ENCODE measurements around the gene ORAI2. TPM values are rescaled to one million over a fixed set of nuclear protein-coding genes. Genes with fewer than 3 reads are reported as not detected.

The ORAI2 gene
- polyA plus RNA-seq, 1 donor (not counting 4 experiments of a cell fraction or from before 2014, with no cell fraction given), result 2.0 TPM

- Histone ChIP-seq H3K79me2 (ENCODE audit: control insufficient read depth, insufficient read depth, low read length) (peaks cover 13% of the 10 kb centered on the region), H3K27ac (ENCODE audit: control insufficient read depth, insufficient read depth, low read length) (peak overlapping the region; percentile 88), H3K36me3 (ENCODE audit: control insufficient read depth in 2 of 2, extremely low read depth in 1 of 2, insufficient read depth in 2 of 2, low read length in 2 of 2) (peaks cover 12 to 17% of the 10 kb centered on the region in 2 experiments), H4K20me1 (ENCODE audit: control insufficient read depth, extremely low read depth, insufficient read depth, low read length) (no peaks in the 10 kb centered on the region), H3K4me1 (ENCODE audit: control insufficient read depth, extremely low read depth, insufficient read depth, low read length) (peaks cover 8% of the 10 kb centered on the region), H2AFZ (ENCODE audit: control insufficient read depth, low read length) (peak overlapping the region; percentile 88), H3K4me3 (ENCODE audit: control insufficient read depth in 2 of 3, extremely low read depth in 1 of 3, insufficient read depth in 2 of 3, low read depth in 1 of 3, low read length in 3 of 3) (peak overlapping the region; percentile 83 to 96 (median 84)), H3K9ac (ENCODE audit: control insufficient read depth, extremely low read depth, insufficient read depth, low read length) (peak overlapping the region; percentile 95), H3K4me2 (ENCODE audit: control insufficient read depth, extremely low read depth, insufficient read depth, low read depth, low read length) (peak overlapping the region; percentile 66), H3K9me1 (ENCODE audit: control insufficient read depth, extremely low read depth, insufficient read depth, low read length) (no peaks in the 10 kb centered on the region), H3K9me3 (ENCODE audit: control insufficient read depth, low read depth, low read length) (no peaks in the 10 kb centered on the region), H3K27me3 (ENCODE audit: control insufficient read depth, extremely low read depth, insufficient read depth, low read length) (no peaks in the 10 kb centered on the region)
- dilution Hi-C loops (cut with MboI; ENCODE audit: extremely low pct_ligation_motif_present, low sequenced_read_pairs), result no loop called here
- DNase-seq (ENCODE audit: low read depth, low spot score) (no peak), FAIRE-seq (no peak)
- TF ChIP-seq EZH2 (IDR thresholded peaks at IDR 0.05; ENCODE audit: low read length), result no peak
- TF ChIP-seq, protein P1, sequence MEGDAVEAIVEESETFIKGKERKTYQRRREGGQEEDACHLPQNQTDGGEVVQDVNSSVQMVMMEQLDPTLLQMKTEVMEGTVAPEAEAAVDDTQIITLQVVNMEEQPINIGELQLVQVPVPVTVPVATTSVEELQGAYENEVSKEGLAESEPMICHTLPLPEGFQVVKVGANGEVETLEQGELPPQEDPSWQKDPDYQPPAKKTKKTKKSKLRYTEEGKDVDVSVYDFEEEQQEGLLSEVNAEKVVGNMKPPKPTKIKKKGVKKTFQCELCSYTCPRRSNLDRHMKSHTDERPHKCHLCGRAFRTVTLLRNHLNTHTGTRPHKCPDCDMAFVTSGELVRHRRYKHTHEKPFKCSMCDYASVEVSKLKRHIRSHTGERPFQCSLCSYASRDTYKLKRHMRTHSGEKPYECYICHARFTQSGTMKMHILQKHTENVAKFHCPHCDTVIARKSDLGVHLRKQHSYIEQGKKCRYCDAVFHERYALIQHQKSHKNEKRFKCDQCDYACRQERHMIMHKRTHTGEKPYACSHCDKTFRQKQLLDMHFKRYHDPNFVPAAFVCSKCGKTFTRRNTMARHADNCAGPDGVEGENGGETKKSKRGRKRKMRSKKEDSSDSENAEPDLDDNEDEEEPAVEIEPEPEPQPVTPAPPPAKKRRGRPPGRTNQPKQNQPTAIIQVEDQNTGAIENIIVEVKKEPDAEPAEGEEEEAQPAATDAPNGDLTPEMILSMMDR (optimal IDR thresholded peaks at IDR 0.05 in 1 of 3, IDR thresholded peaks at IDR 0.05 in 1 of 3, conservative IDR thresholded peaks at IDR 0.05 in 1 of 3; ENCODE audit: extremely low read depth in 1 of 3, insufficient read depth in 2 of 3, low read length in 3 of 3), result no peak
These were observed 36.7 kb upstream of the ORAI2 start for GRCh38 chr7:102396710-102397019.

DNA sequence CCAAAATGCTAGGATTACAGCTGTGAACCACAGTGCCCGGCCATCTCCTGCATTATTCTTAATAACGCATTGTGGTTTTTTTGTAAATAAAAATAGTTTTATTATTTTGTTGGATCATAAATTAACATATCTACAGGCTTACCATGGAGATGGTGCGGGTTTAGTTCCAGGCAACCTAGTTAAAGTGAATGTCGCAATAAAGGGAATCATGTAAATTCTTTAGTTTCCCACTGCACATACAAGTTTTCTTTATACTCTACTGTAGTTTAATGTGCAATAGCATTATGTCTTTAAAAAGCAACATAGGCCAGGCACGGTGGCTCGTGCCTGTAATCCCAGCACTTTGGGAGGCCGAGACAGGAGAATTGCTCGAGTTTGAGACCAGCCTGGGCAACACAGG, 34.8 kb upstream of the ORAI2 start:
- H3K79me2 ChIP-seq (ENCODE audit: control insufficient read depth, insufficient read depth, low read length), result peaks cover 13% of the 10 kb centered on the region
- no peak for DNase-seq (ENCODE audit: low read depth, low spot score)
- no peak overlapping the region for H3K27ac ChIP-seq (ENCODE audit: control insufficient read depth, insufficient read depth, low read length)
- no peak overlapping the region for H3K4me2 ChIP-seq (ENCODE audit: control insufficient read depth, extremely low read depth, insufficient read depth, low read depth, low read length)
- no peak overlapping the region for H3K4me3 ChIP-seq (ENCODE audit: control insufficient read depth in 2 of 3, extremely low read depth in 1 of 3, insufficient read depth in 2 of 3, low read depth in 1 of 3, low read length in 3 of 3)
- H3K4me1 ChIP-seq (ENCODE audit: control insufficient read depth, extremely low read depth, insufficient read depth, low read length), result peaks cover 8% of the 10 kb centered on the region
- no peak overlapping the region for H3K9ac ChIP-seq (ENCODE audit: control insufficient read depth, extremely low read depth, insufficient read depth, low read length)
- H4K20me1 ChIP-seq (ENCODE audit: control insufficient read depth, extremely low read depth, insufficient read depth, low read length), result no peaks in the 10 kb centered on the region
- H3K9me1 ChIP-seq (ENCODE audit: control insufficient read depth, extremely low read depth, insufficient read depth, low read length), result no peaks in the 10 kb centered on the region
- H3K9me3 ChIP-seq (ENCODE audit: control insufficient read depth, low read depth, low read length), result no peaks in the 10 kb centered on the region
- dilution Hi-C loops (cut with MboI; ENCODE audit: extremely low pct_ligation_motif_present, low sequenced_read_pairs), result no loop called here
- no peak for TF ChIP-seq EZH2 (IDR thresholded peaks at IDR 0.05; ENCODE audit: low read length)
- TF ChIP-seq, protein P1 (optimal IDR thresholded peaks at IDR 0.05 in 1 of 3, IDR thresholded peaks at IDR 0.05 in 1 of 3, conservative IDR thresholded peaks at IDR 0.05 in 1 of 3; ENCODE audit: extremely low read depth in 1 of 3, insufficient read depth in 2 of 3, low read length in 3 of 3), result no peak
- no peak for FAIRE-seq
- no peak overlapping the region for H2AFZ ChIP-seq (ENCODE audit: control insufficient read depth, low read length)
- H3K27me3 ChIP-seq (ENCODE audit: control insufficient read depth, extremely low read depth, insufficient read depth, low read length), result no peaks in the 10 kb centered on the region
- H3K36me3 ChIP-seq (ENCODE audit: control insufficient read depth in 2 of 2, extremely low read depth in 1 of 2, insufficient read depth in 2 of 2, low read length in 2 of 2), result peaks cover 11 to 13% of the 10 kb centered on the region in 2 experiments
